GM18511 (cell line): ENCODE measurements around the gene COA1.
"Not testable (repeated sequence)": the region's sequence is repeated elsewhere in the genome, so short reads cannot be mapped to it uniquely, and the experiment has no call there.

Experiments
- ATAC-seq: cut with Tn5 transposase; IDR thresholded peaks from one replicate; pipeline ENCODE4 v1.9.1; 2021; ENCODE audit warnings: mild to moderate bottlenecking, moderate library complexity; ENCODE audit not compliant: unreplicated experiment

The COA1 gene, protein sequence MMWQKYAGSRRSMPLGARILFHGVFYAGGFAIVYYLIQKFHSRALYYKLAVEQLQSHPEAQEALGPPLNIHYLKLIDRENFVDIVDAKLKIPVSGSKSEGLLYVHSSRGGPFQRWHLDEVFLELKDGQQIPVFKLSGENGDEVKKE

DNA sequence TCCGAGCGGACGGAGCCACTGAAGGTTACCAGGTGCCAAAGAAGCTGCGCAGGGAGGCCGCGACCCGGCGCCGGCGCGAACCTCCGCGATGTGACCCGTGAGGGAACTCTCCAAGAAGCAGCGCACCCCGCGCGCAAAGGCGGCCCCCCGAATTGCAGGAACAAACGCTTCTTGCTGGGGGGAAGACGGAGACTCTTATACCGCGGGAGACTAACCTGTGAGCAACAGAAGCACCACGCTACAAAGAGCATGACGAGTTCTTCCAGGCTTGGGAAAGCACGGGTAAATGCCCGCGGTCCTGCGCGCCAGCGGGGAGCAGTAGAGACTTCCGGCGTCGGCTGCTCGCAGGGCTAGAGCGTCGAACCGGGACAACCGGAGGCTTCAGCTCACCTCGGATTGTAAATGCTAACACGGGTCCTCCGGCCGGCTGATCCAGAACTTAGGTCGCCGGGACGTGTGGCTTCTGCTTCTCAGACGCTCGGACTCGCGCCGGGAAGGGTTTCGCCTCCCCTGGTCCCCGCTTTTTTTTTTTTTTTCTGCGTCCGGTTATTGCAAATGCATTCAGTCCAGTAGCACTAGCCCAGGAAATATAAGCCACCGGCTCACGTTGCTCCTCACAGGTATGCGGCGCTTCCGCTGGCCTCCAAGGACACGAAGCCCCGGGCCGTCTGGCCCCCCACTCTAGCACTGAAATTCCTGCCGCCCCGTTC is at the start of gene COA1:
Gene COA1, minus strand, starts transcription at position 310 of the 710 bp plus-strand sequence. CDS start 80,909 bp downstream, outside the sequence.
- peak; percentile 90 for ATAC-seq

DNA sequence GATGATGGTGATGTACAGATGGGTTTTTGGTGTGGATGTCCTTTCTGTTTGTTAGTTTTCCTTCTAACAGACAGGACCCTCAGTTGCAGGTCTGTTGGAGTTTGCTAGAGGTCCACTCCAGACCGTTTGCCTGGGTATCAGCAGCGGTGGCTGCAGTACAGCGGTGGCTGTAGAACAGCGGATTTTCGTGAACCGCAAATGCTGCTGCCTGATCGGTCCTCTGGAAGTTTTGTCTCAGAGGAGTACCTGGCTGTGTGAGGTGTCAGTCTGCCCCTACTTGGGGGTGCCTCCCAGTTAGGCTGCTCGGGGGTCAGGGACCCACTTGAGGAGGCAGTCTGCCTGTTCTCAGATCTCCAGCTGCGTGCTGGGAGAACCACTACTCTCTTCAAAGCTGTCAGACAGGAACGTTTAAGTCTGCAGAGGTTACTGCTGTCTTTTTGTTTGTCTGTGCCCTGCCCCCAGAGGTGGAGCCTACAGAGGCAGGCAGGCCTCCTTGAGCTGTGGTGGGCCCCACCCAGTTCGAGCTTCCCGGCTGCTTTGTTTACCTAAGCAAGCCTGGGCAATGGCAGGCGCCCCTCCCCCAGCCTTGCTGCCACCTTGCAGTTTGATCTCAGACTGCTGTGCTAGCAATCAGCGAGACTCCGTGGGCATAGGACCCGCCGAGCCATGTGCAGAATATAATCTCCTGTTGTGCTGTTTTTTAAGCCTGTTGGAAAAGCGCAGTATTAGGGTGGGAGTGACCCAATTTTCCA is 49.1 kb upstream of the COA1 start:
- ATAC-seq, result not testable (repeated sequence)

DNA sequence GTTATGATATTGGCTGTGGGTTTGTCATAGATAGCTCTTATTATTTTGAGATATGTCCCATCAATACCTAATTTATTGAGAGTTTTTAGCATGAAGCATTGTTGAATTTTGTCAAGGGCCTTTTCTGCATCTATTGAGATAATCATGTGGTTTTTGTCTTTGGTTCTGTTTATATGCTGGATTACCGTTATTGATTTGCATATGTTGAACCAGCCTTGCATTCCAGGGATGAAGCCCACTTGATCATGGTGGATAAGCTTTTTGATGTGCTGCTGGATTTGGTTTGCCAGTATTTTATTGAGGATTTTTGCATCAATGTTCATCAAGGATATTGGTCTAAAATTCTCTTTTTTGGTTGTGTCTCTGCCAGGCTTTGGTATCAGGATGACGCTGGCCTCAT is 45.9 kb upstream of the COA1 start:
- ATAC-seq, result not testable (repeated sequence)

- ATAC-seq, result not testable (repeated sequence)
These were observed 43.9 kb upstream of the COA1 start for GRCh38 chr7:43773268-43773667.

GRCh38 chr7:43771573-43771972 is 42.2 kb upstream of the COA1 start:
- no peak for ATAC-seq

- ATAC-seq, result no peak
These were observed 41.8 kb upstream of the COA1 start for GRCh38 chr7:43771128-43771527.

- no peak for ATAC-seq
These were observed 40.6 kb upstream of the COA1 start for GRCh38 chr7:43769791-43770465.

- ATAC-seq, result no peak
These were observed 40.0 kb upstream of the COA1 start for GRCh38 chr7:43769281-43769680.

- no peak for ATAC-seq
These were observed 39.6 kb upstream of the COA1 start for GRCh38 chr7:43768887-43769272.

DNA sequence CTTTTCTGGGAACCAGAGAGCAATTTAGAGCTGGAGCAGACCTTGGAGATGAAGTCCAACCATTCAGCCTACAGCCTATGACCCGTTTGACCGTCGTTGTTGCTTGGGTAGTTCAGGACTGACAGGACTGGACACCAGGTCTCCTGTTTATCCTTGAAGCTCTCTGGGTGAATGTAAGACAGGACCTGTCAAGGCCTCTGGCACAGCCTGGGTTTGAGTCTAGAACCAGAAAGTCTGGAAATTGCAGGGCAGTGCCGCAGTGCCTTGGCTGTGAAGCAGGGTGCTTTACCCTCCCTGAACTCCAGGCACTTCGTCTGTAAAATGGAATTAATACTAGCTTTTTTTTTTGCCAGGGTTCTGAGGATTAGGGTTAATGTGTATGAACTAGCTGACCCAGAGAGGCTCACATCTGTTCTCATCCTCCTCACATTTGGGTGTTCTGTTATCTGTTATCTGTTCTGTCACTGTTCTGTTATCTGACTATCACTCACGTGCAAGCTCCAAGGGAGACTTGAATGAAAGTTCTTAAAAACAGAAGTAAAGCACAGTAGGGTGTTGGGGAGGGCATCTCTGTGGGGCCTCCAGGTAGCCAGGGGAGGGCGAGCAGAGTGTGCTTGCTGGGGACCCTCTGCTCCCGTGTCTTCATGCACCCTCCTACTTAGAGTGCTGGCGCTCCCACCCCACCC is 39.0 kb upstream of the COA1 start:
- ATAC-seq, result no peak

DNA sequence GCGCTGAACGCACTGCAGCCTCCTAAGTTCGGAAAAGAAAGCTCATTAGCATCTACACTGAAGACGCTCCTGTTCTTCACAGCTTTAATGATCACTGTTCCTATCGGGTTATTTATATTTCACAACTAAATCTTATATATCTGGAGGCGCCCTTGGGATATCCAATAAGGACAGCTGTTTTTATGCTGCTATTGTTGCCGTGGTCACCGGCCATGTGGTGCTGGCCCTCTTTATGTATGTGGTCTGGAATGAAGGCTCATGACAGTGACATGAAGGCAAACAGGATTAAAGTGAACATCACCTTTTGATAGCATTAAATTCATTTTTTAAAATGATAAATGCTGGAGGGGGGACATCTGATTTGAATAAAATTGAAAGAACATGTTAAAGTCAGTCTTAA is 38.0 kb upstream of the COA1 start:
- no peak for ATAC-seq

DNA sequence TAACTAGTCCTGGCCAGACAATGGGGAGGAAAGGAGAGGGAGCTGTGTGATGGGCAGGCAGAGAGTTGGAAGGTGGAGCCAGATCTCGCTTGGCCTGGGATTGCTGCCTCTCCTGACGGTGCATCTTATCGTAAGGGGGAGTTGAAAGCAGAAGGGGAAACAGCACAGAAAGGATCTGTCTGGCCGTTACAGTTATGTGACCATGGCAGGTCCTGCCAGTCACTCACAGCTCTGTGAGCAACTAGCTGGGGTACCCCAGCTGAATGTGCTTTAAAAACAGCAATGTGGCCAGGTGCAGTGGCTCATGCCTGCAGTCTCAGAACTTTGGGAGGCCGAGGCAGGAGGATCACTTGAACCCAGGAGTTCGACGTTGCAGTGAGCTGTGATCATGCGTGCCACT is 37.2 kb upstream of the COA1 start:
- no peak for ATAC-seq

GRCh38 chr7:43764807-43765491 is 35.6 kb upstream of the COA1 start:
- no peak for ATAC-seq

DNA sequence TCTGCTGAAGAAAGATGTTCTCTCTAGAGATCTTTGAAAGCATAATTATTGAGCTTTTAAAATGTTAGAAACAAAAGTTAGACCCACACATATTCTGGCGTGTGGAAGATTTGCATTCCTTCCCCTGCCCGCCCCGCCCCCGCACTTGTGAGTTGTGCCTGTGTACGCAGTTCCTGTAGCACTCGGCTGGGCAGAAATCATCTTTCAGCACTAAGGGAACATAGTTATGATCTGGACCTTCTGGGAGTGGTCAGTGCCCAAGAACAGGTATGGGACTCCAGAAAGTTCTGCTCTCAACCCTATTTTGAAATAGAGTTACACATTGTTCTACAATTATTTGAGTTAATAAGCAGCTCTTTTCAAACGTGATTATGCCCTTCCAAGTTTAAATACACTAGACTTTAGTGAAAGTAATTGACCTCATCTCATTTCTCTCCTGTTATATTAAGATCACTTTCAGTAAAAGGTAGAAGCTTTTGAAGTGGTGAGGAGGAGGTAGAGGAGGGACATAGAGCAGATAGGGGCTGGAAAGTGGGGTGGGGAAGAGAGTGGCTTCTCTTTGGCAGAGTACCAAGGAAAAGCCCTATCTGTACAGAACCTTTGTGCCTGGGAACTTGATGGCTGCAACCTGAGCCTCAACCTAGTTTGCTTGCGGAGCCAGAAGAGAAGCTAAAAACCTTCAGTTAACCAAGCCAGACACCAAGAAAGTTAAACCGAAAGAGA is 34.9 kb upstream of the COA1 start:
- ATAC-seq, result peak; percentile 67

DNA sequence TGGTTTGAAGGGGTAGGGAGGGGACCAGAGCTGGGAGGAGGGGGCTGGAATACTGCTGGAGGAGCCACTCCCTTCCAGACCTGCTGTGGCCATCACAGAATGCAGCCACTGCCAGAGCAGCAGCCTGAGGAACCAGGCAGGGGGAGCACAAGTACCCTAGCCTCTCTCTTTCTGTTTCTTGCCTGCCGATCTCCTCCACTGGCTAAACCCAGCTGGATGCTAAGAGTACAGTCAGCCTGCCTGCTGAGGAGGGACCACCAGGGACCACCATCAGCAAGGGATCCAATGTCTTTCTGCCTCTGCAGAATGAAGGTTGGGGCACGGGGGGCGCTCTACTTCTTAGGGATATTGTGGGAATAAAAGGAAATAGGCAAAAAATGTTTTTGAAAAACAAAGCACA is 33.9 kb upstream of the COA1 start:
- ATAC-seq, result no peak

DNA sequence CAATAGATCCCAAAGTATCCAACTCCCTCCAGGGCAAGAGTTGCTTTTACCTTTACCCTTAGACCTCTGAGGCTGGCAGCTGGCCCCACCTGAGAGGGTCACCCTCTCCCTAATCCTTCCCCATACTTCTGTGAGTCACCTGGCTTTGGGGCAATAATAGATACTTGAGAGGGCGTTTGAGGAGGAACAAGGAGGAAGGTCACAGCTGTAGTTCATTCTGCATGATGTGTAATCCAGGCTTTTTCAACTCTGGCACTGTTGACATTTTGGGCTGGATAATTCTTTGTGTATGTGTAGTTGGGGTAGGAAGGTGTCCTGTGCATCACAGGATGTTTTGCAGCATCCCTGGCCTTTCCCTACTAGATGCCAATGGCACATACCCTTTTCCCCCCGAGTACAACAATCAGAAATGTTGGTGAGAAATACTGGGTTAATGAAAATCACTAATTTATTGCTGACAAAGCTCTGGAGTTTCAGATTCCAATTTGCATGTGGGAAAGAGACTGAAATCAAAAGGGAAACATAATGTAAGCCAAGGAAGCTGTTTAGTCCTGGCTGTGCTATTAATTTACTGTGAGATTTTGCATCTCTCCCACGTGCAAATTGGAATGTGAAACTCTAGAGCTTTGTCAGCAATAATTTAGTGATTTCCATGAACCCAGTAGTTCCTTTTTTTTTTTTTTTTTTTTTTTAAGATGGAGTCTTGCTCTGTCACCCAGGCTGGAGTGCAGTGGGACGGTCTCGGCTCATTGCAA is 32.8 kb upstream of the COA1 start:
- ATAC-seq, result no peak

DNA sequence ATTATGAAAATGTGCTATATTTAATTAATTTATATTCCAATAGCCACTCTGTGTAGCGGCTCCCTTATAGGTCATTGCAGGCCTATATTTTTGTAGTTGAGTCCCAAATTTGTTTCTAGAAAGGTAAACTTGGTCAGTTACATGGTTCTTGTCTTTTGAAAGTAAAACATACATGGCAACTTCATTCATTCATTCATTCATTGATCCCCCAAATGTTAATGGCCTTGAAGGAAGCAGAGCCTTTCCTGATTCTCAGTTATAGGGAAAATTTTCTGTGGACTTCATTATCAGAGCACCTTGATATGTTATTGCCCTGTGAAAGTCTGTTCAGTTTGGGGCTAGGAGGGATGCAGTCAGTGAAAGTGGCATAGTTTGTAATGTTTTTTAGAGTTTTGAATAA is 32.1 kb upstream of the COA1 start:
- ATAC-seq, result no peak

GRCh38 chr7:43760861-43761260 is 31.5 kb upstream of the COA1 start:
- no peak for ATAC-seq
